CD4-positive, alpha-beta T cell treated with Interleukin-4 for 4 hours (primary cell): ENCODE measurements around the gene MXRA7.
A peak's percentile ranks its signal among the peaks of the same experiment; 100 is the strongest.
"Not testable (repeated sequence)": the region's sequence is repeated elsewhere in the genome, so short reads cannot be mapped to it uniquely, and the experiment has no call there.

Experiments
- DNase-seq: peaks from one replicate; pipeline ENCODE4 v3.0.0-alpha.2; 2020

The MXRA7 gene

GRCh38 chr17:76710863-76711611 lies at the start of gene MXRA7:
Gene MXRA7, minus strand, starts transcription at chr17:76710965. Its CDS starts 19 bp downstream, at chr17:76710946.
- DNase-seq = peak; percentile 45

- no peak for DNase-seq
Observed at GRCh38 chr17:76758570-76758969, 47.8 kb upstream of the MXRA7 start.

GRCh38 chr17:76757256-76757655 lies 46.5 kb upstream of the MXRA7 start:
- DNase-seq = no peak

GRCh38 chr17:76755285-76755684 lies 44.5 kb upstream of the MXRA7 start:
- no peak for DNase-seq

GRCh38 chr17:76753061-76753961 lies 42.5 kb upstream of the MXRA7 start:
- peak; percentile 70 for DNase-seq

- DNase-seq = peak; percentile 70
Observed at GRCh38 chr17:76752006-76752405, 41.2 kb upstream of the MXRA7 start.

GRCh38 chr17:76751416-76751993 lies 40.7 kb upstream of the MXRA7 start:
- no peak for DNase-seq

GRCh38 chr17:76748657-76749056 lies 37.9 kb upstream of the MXRA7 start:
- DNase-seq = no peak

GRCh38 chr17:76747716-76748363 lies 37.1 kb upstream of the MXRA7 start:
- DNase-seq = no peak

- DNase-seq = not testable (repeated sequence)
Observed at GRCh38 chr17:76745785-76746184, 35.0 kb upstream of the MXRA7 start.

GRCh38 chr17:76744747-76745146 lies 34.0 kb upstream of the MXRA7 start:
- DNase-seq = no peak

- no peak for DNase-seq
Observed at GRCh38 chr17:76742958-76743357, 32.2 kb upstream of the MXRA7 start.

GRCh38 chr17:76740329-76741118 lies 29.8 kb upstream of the MXRA7 start:
- no peak for DNase-seq

GRCh38 chr17:76739568-76740115 lies 28.9 kb upstream of the MXRA7 start:
- not testable (repeated sequence) for DNase-seq

GRCh38 chr17:76738468-76738850 lies 27.7 kb upstream of the MXRA7 start:
- DNase-seq = no peak

- peak; percentile 91 for DNase-seq
Observed at GRCh38 chr17:76737676-76738467, 27.1 kb upstream of the MXRA7 start, which contains the start of gene MFSD11. Gene MFSD11, plus strand, starts transcription at chr17:76738119. Its CDS starts 234 bp downstream, at chr17:76738353.

GRCh38 chr17:76737082-76737675 lies 26.4 kb upstream of the MXRA7 start, which contains the start of gene SRSF2:
Gene SRSF2, minus strand, starts transcription at chr17:76737331. Its CDS starts 171 bp downstream, at chr17:76737160.
- peak; percentile 99 for DNase-seq

- peak; percentile 58 for DNase-seq
Observed at GRCh38 chr17:76736349-76737081, 25.8 kb upstream of the MXRA7 start.

- no peak for DNase-seq
Observed at GRCh38 chr17:76735586-76736348, 25.0 kb upstream of the MXRA7 start.
